ENCODE data around the gene ARHGAP26.

Gene ARHGAP26

GRCh38 chr5:143006501-143006900 lies 236.3 kb downstream of the ARHGAP26 start:
- no peak for DNase-seq (ENCODE audit: low read depth)
- TF ChIP-seq CTCF (IDR thresholded peaks at IDR 0.05; ENCODE audit: control insufficient read depth, extremely low read depth, insufficient read depth): no peak
- H3K4me3 ChIP-seq (ENCODE audit: low read depth, low read length): no peak overlapping the region

- no peak for DNase-seq (ENCODE audit: low read depth)
- TF ChIP-seq CTCF (IDR thresholded peaks at IDR 0.05; ENCODE audit: control insufficient read depth, extremely low read depth, insufficient read depth): no peak
- H3K4me3 ChIP-seq (ENCODE audit: low read depth, low read length): no peak overlapping the region
Observed at GRCh38 chr5:143008032-143008431, 237.9 kb downstream of the ARHGAP26 start.

- TF ChIP-seq CTCF (IDR thresholded peaks at IDR 0.05; ENCODE audit: control insufficient read depth, extremely low read depth, insufficient read depth): no peak
- no peak for DNase-seq (ENCODE audit: low read depth)
- H3K4me3 ChIP-seq (ENCODE audit: low read depth, low read length): no peak overlapping the region
Observed at GRCh38 chr5:143008809-143009521, 238.8 kb downstream of the ARHGAP26 start.

- H3K4me3 ChIP-seq (ENCODE audit: low read depth, low read length): no peak overlapping the region
- DNase-seq (ENCODE audit: low read depth): no peak
- TF ChIP-seq CTCF (IDR thresholded peaks at IDR 0.05; ENCODE audit: control insufficient read depth, extremely low read depth, insufficient read depth): no peak
Observed at GRCh38 chr5:143010351-143010750, 240.2 kb downstream of the ARHGAP26 start.

GRCh38 chr5:143011585-143011984 lies 241.4 kb downstream of the ARHGAP26 start:
- TF ChIP-seq CTCF (IDR thresholded peaks at IDR 0.05; ENCODE audit: control insufficient read depth, extremely low read depth, insufficient read depth): no peak
- no peak for DNase-seq (ENCODE audit: low read depth)
- H3K4me3 ChIP-seq (ENCODE audit: low read depth, low read length): no peak overlapping the region

GRCh38 chr5:143013176-143013891 lies 243.2 kb downstream of the ARHGAP26 start:
- no peak overlapping the region for H3K4me3 ChIP-seq (ENCODE audit: low read depth, low read length)
- TF ChIP-seq CTCF (IDR thresholded peaks at IDR 0.05; ENCODE audit: control insufficient read depth, extremely low read depth, insufficient read depth): no peak
- DNase-seq (ENCODE audit: low read depth): no peak

Data from LNCaP clone FGC (cell line).